Esophagus muscularis mucosa (tissue), 4 donors: ENCODE measurements around the gene MXRA8. TPM values are rescaled to one million over a fixed set of nuclear protein-coding genes. Genes with fewer than 3 reads are reported as not detected.

Experiments
- DNase-seq: peaks from one replicate; pipeline ENCODE4 v3.0.0-alpha.2; 2017; ENCODE audit errors: extremely low spot score
- H3K27ac ChIP-seq, 4 donors: fragments of 200-600 bp; sonication (generic); replicated peaks in 1 of 4; 1 replicate in 3 of 4; 2 replicates in 1 of 4; pipeline ENCODE4 v1.5.1; 2016 to 2019; ENCODE audit warnings: mild to moderate bottlenecking in 1 of 4
- H3K27me3 ChIP-seq, 4 donors: fragments of 200-600 bp; sonication (generic); one replicate each; pipeline versions ENCODE4 v1.5.1 to v1.6.0; 2016 to 2019
- H3K36me3 ChIP-seq, 4 donors: fragments of 200-600 bp; sonication (generic); one replicate each; pipeline ENCODE4 v1.5.1; 2016 to 2019
- H3K4me1 ChIP-seq, 4 donors: fragments of 200-600 bp; sonication (generic); one replicate each; pipeline ENCODE4 v1.5.1; 2016 to 2019
- H3K4me3 ChIP-seq, 4 donors: fragments of 200-600 bp; sonication (generic); 1 replicate in 2 of 4; 2 replicates in 2 of 4; pipeline ENCODE4 v1.5.1; 2016 to 2019; ENCODE audit warnings: mild to moderate bottlenecking in 4 of 4, moderate library complexity in 1 of 4
- H3K9me3 ChIP-seq, 4 donors: fragments of 200-600 bp; sonication (generic); 1 replicate in 3 of 4; 2 replicates in 1 of 4; pipeline ENCODE4 v1.5.1; 2016 to 2019
- CTCF ChIP-seq, 3 experiments: fragments of 200-600 bp in 2 of 3; fragments of 450-650 bp in 1 of 3; sonication (generic) in 2 of 3; IDR thresholded peaks; one replicate each; pipeline ENCODE4 v1.5.1; 2017 to 2019; ENCODE audit warnings: antibody characterized with exemption in 3 of 3, mild to moderate bottlenecking in 2 of 3, moderate library complexity in 1 of 3
- EP300 ChIP-seq: sonication (generic); formaldehyde crosslinking; IDR thresholded peaks from one replicate; pipeline ENCODE4 v1.6.1; 2017; ENCODE audit warnings: antibody characterized with exemption
- POLR2A ChIP-seq: fragments of 450-650 bp; IDR thresholded peaks from one replicate; pipeline ENCODE4 v1.6.1; 2017; ENCODE audit warnings: antibody characterized with exemption, moderate library complexity, mild to moderate bottlenecking, low read depth
- POLR2AphosphoS5 ChIP-seq, 2 donors: sonication (generic); formaldehyde crosslinking; IDR thresholded peaks; one replicate each; pipeline ENCODE4 v1.6.1; 2017; ENCODE audit warnings: antibody characterized with exemption in 2 of 2
- WGBS: methylation state at CpG from one replicate; pipeline ENCODE4 v1.1.5; 2018; 5-methylcytosine and 5-hydroxymethylcytosine counted together
- intact Hi-C: fragments of 100-400 bp; cut with DNase I; formaldehyde crosslinking; loops from one replicate; pipeline ENCODE4 v1.15.1; 2023
- total RNA-seq, 4 donors: library from RNA; depleted of rRNA; stranded (reverse); fragments of >200 nt; gene quantifications; one replicate each; pipeline versions ENCODE4 v1.1.0 to v1.2.1, GENCODE V29; 2016

The MXRA8 gene
- total RNA-seq, 4 donors from 2014 or later, result 68.5 to 129 (median 87.2) TPM

- WGBS, result 86% methylated on average over 10 of the region's 14 CpGs
- intact Hi-C loops, result no loop called here
- Histone ChIP-seq H3K27ac (no peak overlapping the region), H3K4me3 (no peak overlapping the region), H3K9me3 (no peaks in the 10 kb centered on the region), H3K27me3 (no peaks in the 10 kb centered on the region), H3K36me3 (peaks cover 6 to 49% (median 35%) of the 10 kb centered on the region in 4 donors), H3K4me1 (peaks cover 63 to 93% (median 89%) of the 10 kb centered on the region in 4 donors)
- TF ChIP-seq POLR2A, result no peak
- no peak for TF ChIP-seq CTCF (IDR thresholded peaks at IDR 0.05)
- TF ChIP-seq POLR2AphosphoS5 (IDR thresholded peaks at IDR 0.05), result no peak
- TF ChIP-seq EP300, result no peak
- no peak for DNase-seq
Measured at GRCh38 chr1:1322418-1322817, 35.9 kb downstream of the MXRA8 start.

- H3K9me3 ChIP-seq, result no peaks in the 10 kb centered on the region
- WGBS, result 86% methylated on average over 8 of the region's 8 CpGs
- DNase-seq, result no peak
- no peak overlapping the region for H3K4me3 ChIP-seq
- TF ChIP-seq POLR2AphosphoS5 (IDR thresholded peaks at IDR 0.05), result no peak
- no peak for TF ChIP-seq CTCF (IDR thresholded peaks at IDR 0.05)
- H3K27me3 ChIP-seq, result no peaks in the 10 kb centered on the region
- H3K27ac ChIP-seq, result peak overlapping the region; percentile 80 to 84 (median 84)
- peaks cover 2 to 46% (median 29%) of the 10 kb centered on the region in 4 donors for H3K36me3 ChIP-seq
- H3K4me1 ChIP-seq, result peaks cover 57 to 93% (median 91%) of the 10 kb centered on the region in 4 donors
- intact Hi-C loops, result no loop called here
Measured at GRCh38 chr1:1321477-1321876, 36.9 kb downstream of the MXRA8 start.

GRCh38 chr1:1320666-1321448, 37.5 kb downstream of the MXRA8 start:
- 70% methylated on average over 14 of the region's 23 CpGs for WGBS
- H3K4me1 ChIP-seq, result peaks cover 50 to 93% (median 91%) of the 10 kb centered on the region in 4 donors

GRCh38 chr1:1319646-1319941, 38.8 kb downstream of the MXRA8 start:
- H3K36me3 ChIP-seq, result peaks cover 9 to 59% (median 38%) of the 10 kb centered on the region in 4 donors
- intact Hi-C loops, result no loop called here
- WGBS, result 93% methylated on average over 13 of the region's 13 CpGs

More at GRCh38 chr1:1320666-1321448, 37.5 kb downstream of the MXRA8 start:
- Histone ChIP-seq H3K27me3 (no peaks in the 10 kb centered on the region), H3K4me3 (no peak overlapping the region), H3K27ac (peak overlapping the region; percentile 80 to 84 (median 84)), H3K9me3 (no peaks in the 10 kb centered on the region), H3K36me3 (peaks cover 8 to 51% (median 30%) of the 10 kb centered on the region in 4 donors)
- DNase-seq, result no peak
- TF ChIP-seq POLR2AphosphoS5 (IDR thresholded peaks at IDR 0.05) (no peak), CTCF (IDR thresholded peaks at IDR 0.05) (no peak), POLR2A (no peak), EP300 (no peak)
- intact Hi-C loops, result no loop called here

More at GRCh38 chr1:1319646-1319941, 38.8 kb downstream of the MXRA8 start:
- Histone ChIP-seq H3K27me3 (no peaks in the 10 kb centered on the region), H3K27ac (peak overlapping the region; percentile 80 to 84 (median 84)), H3K9me3 (no peaks in the 10 kb centered on the region), H3K4me3 (no peak overlapping the region), H3K4me1 (peaks cover 40 to 96% (median 91%) of the 10 kb centered on the region in 4 donors)
- no peak for DNase-seq
- TF ChIP-seq POLR2A (no peak), CTCF (IDR thresholded peaks at IDR 0.05) (no peak), EP300 (no peak), POLR2AphosphoS5 (IDR thresholded peaks at IDR 0.05) (no peak)
